Lung (tissue), 12 donors: ENCODE results near the gene ECE1. TPM values are rescaled to one million over a fixed set of nuclear protein-coding genes. Genes with fewer than 3 reads are reported as not detected.
A peak's percentile ranks its signal among the peaks of the same experiment; 100 is the strongest.

Source experiments
- ATAC-seq: fragments of 200-7000 bp; cut with Tn5 transposase; one replicate; pipeline ENCODE4 v1.9.1; 2020; ENCODE audit warnings: moderate number of reproducible peaks; ENCODE audit not compliant: insufficient read depth, low FRiP score
- DNase-seq, 3 donors: peaks; one replicate each; pipeline ENCODE4 v3.0.0-alpha.2; 2013 to 2017
- H3K27ac ChIP-seq, 2 donors: one replicate each; pipeline ENCODE4 v1.5.1; 2013; ENCODE audit warnings: mild to moderate bottlenecking in 2 of 2, moderate library complexity in 2 of 2, control low read depth in 1 of 2, inconsistent platforms in 1 of 2, low read depth in 1 of 2, low read length in 1 of 2
- H3K27me3 ChIP-seq, 3 donors: one replicate each; pipeline ENCODE4 v1.5.1; 2013; ENCODE audit warnings: low read length in 2 of 3; ENCODE audit not compliant: control insufficient read depth in 3 of 3, insufficient read depth in 3 of 3
- H3K36me3 ChIP-seq, 4 donors: one replicate each; pipeline ENCODE4 v1.5.1; 2013; ENCODE audit warnings: low read length in 4 of 4, mild to moderate bottlenecking in 1 of 4, moderate library complexity in 1 of 4; ENCODE audit not compliant: control insufficient read depth in 4 of 4, insufficient read depth in 4 of 4
- H3K4me1 ChIP-seq, 5 donors: one replicate each; pipeline ENCODE4 v1.5.1; 2013; ENCODE audit warnings: low read length in 5 of 5, mild to moderate bottlenecking in 2 of 5, moderate library complexity in 1 of 5; ENCODE audit not compliant: control insufficient read depth in 5 of 5, insufficient read depth in 5 of 5
- H3K4me3 ChIP-seq: one replicate; pipeline ENCODE4 v1.5.1; 2013; ENCODE audit warnings: mild to moderate bottlenecking, control low read depth, moderate library complexity
- H3K9ac ChIP-seq, 2 donors: one replicate each; pipeline ENCODE4 v1.5.1; 2013; ENCODE audit warnings: low read length in 2 of 2, control low read depth in 1 of 2; ENCODE audit not compliant: insufficient read depth in 1 of 2
- H3K9me3 ChIP-seq, 4 donors: one replicate each; pipeline ENCODE4 v1.5.1; 2013; ENCODE audit warnings: low read length in 3 of 4, mild to moderate bottlenecking in 1 of 4, moderate library complexity in 1 of 4; ENCODE audit not compliant: control insufficient read depth in 4 of 4, insufficient read depth in 3 of 4
- CTCF ChIP-seq: IDR thresholded peaks from 2 replicates; pipeline ENCODE4 v1.5.1; 2012; ENCODE audit warnings: mild to moderate bottlenecking; ENCODE audit errors: control extremely low read depth, extremely low read depth
- WGBS, 2 donors: extraction: QIAGEN DNeasy Blood & Tissue Kit; methylation state at CpG; one replicate each; pipeline ENCODE4 v1.1.7; 2013; 5-methylcytosine and 5-hydroxymethylcytosine counted together
- polyA plus RNA-seq, 2 donors: library from polyadenylated mRNA; stranded (reverse); fragments of 200-250 nt; gene quantifications; one replicate each; pipeline ENCODE4 v1.2.1, GENCODE V29; 2013
- total RNA-seq, 2 donors: library from RNA; depleted of rRNA in 1 of 2; stranded (reverse); fragments of >200 nt in 1 of 2; gene quantifications; one replicate each; pipeline ENCODE4 v1.2.1, GENCODE V29; 2014 to 2021
- donor health status: control.
- donor health status: control.
- donor health status: Bipolar disorder and iron deficiency.
- donor health status: healthy.
- donor health status: DM: yes; HTN: yes; CAD: no.

The ECE1 gene
- total and polyA plus RNA-seq, 4 donors, result 55.7 to 129 (median 105) TPM

GRCh38 chr1:21313203-21313885 is 23.1 kb upstream of the ECE1 start:
- H3K4me3 ChIP-seq, result no peak overlapping the region
- H3K27me3 ChIP-seq, result no peaks in the 10 kb centered on the region
- H3K36me3 ChIP-seq, result no peaks in the 10 kb centered on the region
- DNase-seq (peak in 2 of 3 donors; percentile 43 to 57), ATAC-seq (no peak)
- H3K9ac ChIP-seq, result peak overlapping the region in 1 of 2 donors; percentile 57
- H3K27ac ChIP-seq, result peak overlapping the region in 1 of 2 donors; percentile 31
- H3K9me3 ChIP-seq, result no peaks in the 10 kb centered on the region
- peaks cover 0 to 45% (median 24%) of the 10 kb centered on the region in 5 donors for H3K4me1 ChIP-seq
- TF ChIP-seq CTCF, result no peak
- 70 to 73% methylated on average over 6 of the region's 6 CpGs for WGBS, 2 donors

GRCh38 chr1:21312407-21312992 is 22.2 kb upstream of the ECE1 start:
- Histone ChIP-seq H3K4me1 (peaks cover 0 to 42% (median 17%) of the 10 kb centered on the region in 5 donors), H3K4me3 (no peak overlapping the region), H3K9me3 (no peaks in the 10 kb centered on the region), H3K27ac (no peak overlapping the region), H3K27me3 (no peaks in the 10 kb centered on the region), H3K9ac (no peak overlapping the region), H3K36me3 (no peaks in the 10 kb centered on the region)
- DNase-seq (no peak), ATAC-seq (no peak)
- TF ChIP-seq CTCF, result no peak
- WGBS, 2 donors, result 90 to 91% methylated on average over 4 of the region's 4 CpGs

- Histone ChIP-seq H3K9ac (no peak overlapping the region), H3K36me3 (no peaks in the 10 kb centered on the region), H3K9me3 (no peaks in the 10 kb centered on the region), H3K27me3 (no peaks in the 10 kb centered on the region), H3K27ac (no peak overlapping the region), H3K4me1 (peaks cover 0 to 33% (median 15%) of the 10 kb centered on the region in 5 donors), H3K4me3 (no peak overlapping the region)
- WGBS, 2 donors, result 92 to 94% methylated on average over 6 of the region's 6 CpGs
- TF ChIP-seq CTCF, result no peak
- DNase-seq (no peak), ATAC-seq (no peak)
These were observed 20.8 kb upstream of the ECE1 start for GRCh38 chr1:21311016-21311415.
